Skeletal muscle tissue (tissue), 4 donors: Measurements from ENCODE around the gene YIF1A. TPM values are rescaled to one million over a fixed set of nuclear protein-coding genes. Genes with fewer than 3 reads are reported as not detected.

Experiments
- H3K27ac ChIP-seq: one replicate; pipeline ENCODE4 v1.7.0; 2013; ENCODE audit warnings: mild to moderate bottlenecking, low read depth, low read length, inconsistent platforms
- H3K27me3 ChIP-seq, 3 donors: one replicate each; pipeline ENCODE4 v1.7.0; 2013; ENCODE audit warnings: low read length in 3 of 3; ENCODE audit not compliant: control insufficient read depth in 3 of 3, insufficient read depth in 3 of 3
- H3K36me3 ChIP-seq, 3 donors: one replicate each; pipeline ENCODE4 v1.7.0; 2013; ENCODE audit warnings: low read length in 3 of 3; ENCODE audit not compliant: control insufficient read depth in 3 of 3, insufficient read depth in 3 of 3
- H3K4me1 ChIP-seq, 3 donors: one replicate each; pipeline ENCODE4 v1.7.0; 2013; ENCODE audit warnings: low read length in 3 of 3, mild to moderate bottlenecking in 3 of 3; ENCODE audit not compliant: control insufficient read depth in 3 of 3, insufficient read depth in 3 of 3
- H3K4me3 ChIP-seq, 3 donors: one replicate each; pipeline ENCODE4 v1.7.0; 2013; ENCODE audit warnings: low read length in 3 of 3
- H3K9ac ChIP-seq, 3 donors: one replicate each; pipeline ENCODE4 v1.7.0; 2013; ENCODE audit warnings: low read length in 3 of 3, mild to moderate bottlenecking in 3 of 3, moderate library complexity in 2 of 3, low read depth in 1 of 3
- H3K9me3 ChIP-seq, 3 donors: one replicate each; pipeline ENCODE4 v1.7.0; 2013; ENCODE audit warnings: low read length in 3 of 3; ENCODE audit not compliant: control insufficient read depth in 3 of 3
- total RNA-seq: library from RNA; depleted of rRNA; stranded (reverse); fragments of >200 nt; gene quantifications from one replicate; pipeline ENCODE4 v1.2.3, GENCODE V29; 2014
- donor health status: Osteomylitis.

Gene YIF1A
- total RNA-seq, 1 donor from 2014 or later: 57.4 TPM

DNA sequence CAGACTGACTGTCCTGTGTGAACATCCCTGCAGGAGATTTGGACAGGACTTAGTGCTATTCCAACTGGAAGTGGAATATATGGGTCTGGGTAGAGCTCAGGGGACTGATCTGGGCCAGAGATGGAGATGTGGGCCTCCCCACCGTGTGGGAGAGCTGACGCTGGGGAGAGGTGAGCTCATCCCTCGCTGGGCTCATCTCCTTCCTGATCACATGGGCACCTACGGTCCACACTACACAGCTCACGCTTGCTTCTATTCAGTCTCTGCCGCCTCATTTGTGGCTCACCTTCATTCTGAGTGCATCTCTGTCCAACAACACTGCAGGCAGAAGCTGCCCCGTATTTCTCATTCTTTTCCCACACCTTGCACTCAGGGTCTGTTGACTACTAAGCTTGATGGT, 37.1 kb downstream of the YIF1A start:
- H3K4me1 ChIP-seq: peaks cover 2 to 4% (median 3%) of the 10 kb centered on the region in 3 donors
- H3K4me3 ChIP-seq: no peak overlapping the region
- no peak overlapping the region for H3K9ac ChIP-seq
- no peak overlapping the region for H3K27ac ChIP-seq
- H3K9me3 ChIP-seq: no peaks in the 10 kb centered on the region
- H3K36me3 ChIP-seq: peaks cover 0 to 5% (median 2%) of the 10 kb centered on the region in 3 donors
- H3K27me3 ChIP-seq: no peaks in the 10 kb centered on the region

DNA sequence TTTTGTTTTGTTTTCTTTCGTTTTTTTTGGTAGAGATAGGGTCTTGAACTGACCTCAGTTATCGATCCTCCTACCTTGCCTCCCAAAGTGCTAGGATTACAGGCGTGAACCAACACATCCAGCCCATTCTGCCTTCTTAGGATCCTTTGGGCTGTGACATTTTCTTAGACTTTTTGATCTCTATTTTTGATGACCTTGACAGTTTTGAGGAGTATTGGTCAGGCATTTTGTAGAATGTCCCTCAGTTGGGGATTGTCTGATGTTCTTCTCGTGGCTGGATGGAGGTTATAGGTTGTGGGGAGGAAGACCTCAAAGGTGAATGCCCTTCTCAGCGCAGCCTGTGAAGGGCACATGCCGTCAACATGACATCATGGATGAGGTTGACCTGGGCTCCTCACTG, 40.0 kb downstream of the YIF1A start:
- H3K27ac ChIP-seq: no peak overlapping the region
- H3K27me3 ChIP-seq: no peaks in the 10 kb centered on the region
- H3K9me3 ChIP-seq: no peaks in the 10 kb centered on the region
- no peak overlapping the region for H3K4me3 ChIP-seq
- no peaks in the 10 kb centered on the region for H3K4me1 ChIP-seq
- H3K36me3 ChIP-seq: peaks cover 6 to 12% (median 7%) of the 10 kb centered on the region in 3 donors
- H3K9ac ChIP-seq: no peak overlapping the region

- Histone ChIP-seq H3K27me3 (no peaks in the 10 kb centered on the region), H3K4me1 (no peaks in the 10 kb centered on the region), H3K9me3 (no peaks in the 10 kb centered on the region), H3K36me3 (peaks cover 7 to 12% (median 8%) of the 10 kb centered on the region in 3 donors), H3K4me3 (no peak overlapping the region), H3K9ac (no peak overlapping the region), H3K27ac (no peak overlapping the region)
Observed at GRCh38 chr11:66247801-66248200, 41.1 kb downstream of the YIF1A start.

DNA sequence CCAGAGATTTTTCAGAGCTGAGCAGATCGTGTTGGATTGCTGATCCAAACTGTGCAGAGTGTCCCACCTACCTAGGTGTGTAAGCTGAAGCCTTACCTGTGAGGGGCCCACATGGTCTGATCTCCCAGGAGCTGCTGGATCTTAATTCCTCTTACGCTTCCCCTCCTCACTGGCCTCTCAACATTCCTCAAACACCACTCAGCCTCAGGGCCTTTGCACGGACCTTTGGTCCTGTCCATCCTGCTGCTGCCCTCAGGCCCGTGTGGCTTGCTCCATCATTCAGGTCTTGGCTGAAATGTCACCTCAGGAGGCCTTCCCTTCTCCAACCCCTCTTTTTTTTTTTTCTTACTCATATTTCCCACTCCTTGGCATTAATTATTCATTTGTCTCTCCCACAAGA, 41.6 kb downstream of the YIF1A start:
- Histone ChIP-seq H3K27me3 (no peaks in the 10 kb centered on the region), H3K4me1 (peaks cover 0 to 2% (median 1%) of the 10 kb centered on the region in 3 donors), H3K9me3 (no peaks in the 10 kb centered on the region), H3K27ac (no peak overlapping the region), H3K9ac (no peak overlapping the region), H3K36me3 (peaks cover 7 to 12% (median 11%) of the 10 kb centered on the region in 3 donors), H3K4me3 (no peak overlapping the region)

DNA sequence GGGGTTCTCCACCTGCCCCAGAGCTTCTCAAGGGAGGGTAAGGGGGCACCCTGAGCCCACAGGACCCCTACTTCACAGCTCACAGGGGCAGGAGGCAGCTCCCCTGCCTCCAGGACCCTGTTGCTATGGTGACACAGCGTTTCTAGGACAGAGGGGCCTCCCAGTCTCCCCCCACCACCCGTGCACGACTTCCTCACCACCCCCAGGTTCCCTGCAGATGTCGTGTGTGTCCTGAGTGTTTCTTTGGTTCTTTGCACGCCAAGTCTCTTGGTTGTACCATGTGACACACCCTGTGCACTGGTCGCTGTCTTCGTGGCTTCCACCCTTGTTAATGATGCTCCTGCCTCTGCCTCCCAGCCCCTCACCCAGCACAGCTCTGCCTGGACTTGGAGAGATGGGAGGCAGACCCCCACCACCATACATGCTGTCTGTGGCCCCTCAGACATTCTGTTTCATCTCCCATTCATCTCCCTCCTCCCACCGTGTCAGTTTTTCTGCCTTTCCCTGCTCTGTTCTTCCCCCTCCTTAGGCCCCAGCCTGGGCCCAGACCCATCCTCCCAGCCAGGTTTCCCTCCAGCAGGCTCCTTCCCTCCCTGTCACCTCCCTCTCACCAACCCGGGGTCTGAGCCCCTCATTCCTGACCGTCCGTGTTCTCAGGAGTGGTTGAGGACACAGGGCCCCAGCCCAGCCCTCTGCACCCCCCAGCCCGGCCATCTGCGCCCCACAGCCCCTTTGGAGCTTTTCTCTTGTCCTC, 45.0 kb downstream of the YIF1A start:
- H3K9me3 ChIP-seq: no peaks in the 10 kb centered on the region
- no peak overlapping the region for H3K27ac ChIP-seq
- peaks cover 12 to 21% (median 19%) of the 10 kb centered on the region in 3 donors for H3K4me1 ChIP-seq
- no peak overlapping the region for H3K9ac ChIP-seq
- no peaks in the 10 kb centered on the region for H3K27me3 ChIP-seq
- no peak overlapping the region for H3K4me3 ChIP-seq
- H3K36me3 ChIP-seq: peaks cover 20 to 24% (median 21%) of the 10 kb centered on the region in 3 donors

- H3K36me3 ChIP-seq: peaks cover 23 to 33% (median 27%) of the 10 kb centered on the region in 3 donors
- no peak overlapping the region for H3K4me3 ChIP-seq
- no peak overlapping the region for H3K27ac ChIP-seq
- no peaks in the 10 kb centered on the region for H3K27me3 ChIP-seq
- peaks cover 12 to 21% (median 19%) of the 10 kb centered on the region in 3 donors for H3K4me1 ChIP-seq
- no peaks in the 10 kb centered on the region for H3K9me3 ChIP-seq
- no peak overlapping the region for H3K9ac ChIP-seq
Observed at GRCh38 chr11:66242095-66242765, 46.7 kb downstream of the YIF1A start.

DNA sequence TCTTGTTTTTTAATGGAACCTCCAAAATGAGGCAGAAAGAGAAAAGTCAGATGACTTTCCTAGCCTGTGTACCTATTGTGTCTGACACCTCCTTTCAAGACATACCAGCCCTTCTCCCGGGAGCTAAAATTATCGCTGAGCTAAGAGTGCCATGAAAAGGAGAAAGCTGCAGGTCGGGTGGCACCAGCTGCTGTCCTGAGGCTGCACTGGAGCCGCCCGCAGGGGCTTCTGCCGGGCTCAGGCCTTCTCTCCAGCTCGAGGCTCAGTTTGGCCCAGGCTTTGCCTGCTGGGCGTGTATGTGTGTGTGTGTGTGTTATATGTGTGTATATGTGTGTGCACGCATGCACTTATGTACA, 48.2 kb downstream of the YIF1A start:
- H3K4me3 ChIP-seq: no peak overlapping the region
- H3K27ac ChIP-seq: peak overlapping the region; percentile 83
- H3K27me3 ChIP-seq: no peaks in the 10 kb centered on the region
- no peaks in the 10 kb centered on the region for H3K9me3 ChIP-seq
- peaks cover 12 to 21% (median 19%) of the 10 kb centered on the region in 3 donors for H3K4me1 ChIP-seq
- peaks cover 31 to 40% (median 33%) of the 10 kb centered on the region in 3 donors for H3K36me3 ChIP-seq
- H3K9ac ChIP-seq: peak overlapping the region; percentile 45 to 66 (median 54)

GRCh38 chr11:66239998-66240780, 48.8 kb downstream of the YIF1A start:
- H3K27me3 ChIP-seq: no peaks in the 10 kb centered on the region
- peak overlapping the region in 1 of 3 donors; percentile 6 for H3K4me3 ChIP-seq
- no peaks in the 10 kb centered on the region for H3K9me3 ChIP-seq
- H3K36me3 ChIP-seq: peaks cover 36 to 44% (median 37%) of the 10 kb centered on the region in 3 donors
- H3K4me1 ChIP-seq: peaks cover 12 to 21% (median 19%) of the 10 kb centered on the region in 3 donors
- peak overlapping the region in 2 of 3 donors; percentile 33 to 45 for H3K9ac ChIP-seq
- H3K27ac ChIP-seq: peak overlapping the region; percentile 83

- H3K36me3 ChIP-seq: peaks cover 35 to 45% (median 37%) of the 10 kb centered on the region in 3 donors
- no peaks in the 10 kb centered on the region for H3K9me3 ChIP-seq
- peaks cover 12 to 21% (median 19%) of the 10 kb centered on the region in 3 donors for H3K4me1 ChIP-seq
- H3K27ac ChIP-seq: no peak overlapping the region
- H3K9ac ChIP-seq: no peak overlapping the region
- no peak overlapping the region for H3K4me3 ChIP-seq
- H3K27me3 ChIP-seq: no peaks in the 10 kb centered on the region
Observed at GRCh38 chr11:66239511-66239910, 49.4 kb downstream of the YIF1A start.
